GM12878 (cell line): ENCODE results near the gene GBX1. TPM values are rescaled to one million over a fixed set of nuclear protein-coding genes. Genes with fewer than 3 reads are reported as not detected.

Experiments used
- ATAC-seq: fragments of 200-7000 bp; cut with Tn5 transposase; 3 replicates; pipeline ENCODE4 v1.9.1; 2020; ENCODE audit warnings: mild to moderate bottlenecking, moderate library complexity
- BruUV-seq: library from RNA; stranded (reverse); fragments of 400-500 nt; replicated peaks from 2 replicates; lab custom pipeline; 2021; lab: Mats Ljungman, UMichigan
- CTCF ChIA-PET: fragments of 300-600 bp; sonication (Branson Sonifier 250); formaldehyde crosslinking; extraction: SDS; loops from one replicate; lab custom pipeline; 2021; ENCODE audit warnings: inconsistent platforms; lab: Yijun Ruan, JAX
- POLR2A ChIA-PET: fragments of 350-600 bp; formaldehyde crosslinking; extraction: SDS; loops from one replicate; lab custom pipeline; 2021; ENCODE audit warnings: inconsistent platforms; lab: Charles Lee
- RAD21 ChIA-PET: fragments of 300-600 bp; sonication (Branson Sonifier 250); formaldehyde crosslinking; loops from one replicate; lab custom pipeline; 2023; ENCODE audit warnings: antibody characterized with exemption; ENCODE audit not compliant: unreplicated experiment; lab: Charles Lee
- SMC1A ChIA-PET: fragments of 300-600 bp; sonication (Branson Sonifier 250); formaldehyde crosslinking; loops from one replicate; lab custom pipeline; 2023; ENCODE audit not compliant: unreplicated experiment, uncharacterized antibody; lab: Charles Lee
- DNase-seq: peaks from one replicate; pipeline ENCODE4 v3.0.0-alpha.2; 2011; ENCODE audit warnings: low read depth, low spot score
- FAIRE-seq: peaks from 3 replicates; lab custom pipeline; 2011; peaks lifted over from hg19 to GRCh38; lab: Jason Lieb, UNC
- H2AFZ ChIP-seq: 2 replicates; pipeline ENCODE4 v1.6.0; 2011; ENCODE audit warnings: low read depth, low read length, control low read depth; ENCODE audit not compliant: control insufficient read depth
- H3K27ac ChIP-seq: 2 replicates; pipeline ENCODE4 v1.5.1; 2011; ENCODE audit warnings: control low read depth; ENCODE audit not compliant: control insufficient read depth, insufficient read depth
- H3K27me3 ChIP-seq, 2 experiments: replicated peaks in 1 of 2; 2 replicates each; pipeline versions ENCODE4 v1.6.0 to v1.6.1; 2011; ENCODE audit warnings: low read length in 1 of 2; ENCODE audit not compliant: control insufficient read depth in 2 of 2, insufficient read depth in 2 of 2
- H3K36me3 ChIP-seq, 2 experiments: 2 replicates each; pipeline ENCODE4 v1.5.1; 2011; ENCODE audit warnings: low read length in 1 of 2; ENCODE audit not compliant: control insufficient read depth in 2 of 2, insufficient read depth in 2 of 2
- H3K4me1 ChIP-seq: 2 replicates; pipeline ENCODE4 v1.6.1; 2011; ENCODE audit warnings: mild to moderate bottlenecking, low read length, moderate library complexity, mixed read lengths; ENCODE audit not compliant: control insufficient read depth, insufficient read depth
- H3K4me2 ChIP-seq: 2 replicates; pipeline ENCODE4 v1.6.0; 2011; ENCODE audit warnings: control low read depth; ENCODE audit not compliant: control insufficient read depth, insufficient read depth
- H3K4me3 ChIP-seq: fragments of 200-600 bp; sonication (generic); 2 replicates; pipeline ENCODE4 v1.5.1; 2016
- H3K79me2 ChIP-seq: 2 replicates; pipeline ENCODE4 v1.6.0; 2011; ENCODE audit warnings: low read length; ENCODE audit not compliant: control insufficient read depth, insufficient read depth
- H3K9ac ChIP-seq: 2 replicates; pipeline ENCODE4 v1.8.0; 2011; ENCODE audit warnings: low read length, control low read depth, mixed read lengths; ENCODE audit not compliant: control insufficient read depth, insufficient read depth
- H3K9me3 ChIP-seq: replicated peaks from 3 replicates; pipeline ENCODE4 v1.5.1; 2011; ENCODE audit warnings: mild to moderate bottlenecking, low read length; ENCODE audit not compliant: control insufficient read depth, insufficient read depth
- H4K20me1 ChIP-seq: 2 replicates; pipeline ENCODE4 v1.6.0; 2011; ENCODE audit not compliant: control insufficient read depth, insufficient read depth
- ASH2L ChIP-seq: fragments of 300-600, 200-600 bp; sonication (generic); IDR thresholded peaks from 2 replicates; pipeline ENCODE4 v1.6.1; 2017; ENCODE audit warnings: low read depth, mild to moderate bottlenecking, borderline replicate concordance
- DPF2 ChIP-seq: fragments of 450-650 bp; IDR thresholded peaks from 2 replicates; pipeline ENCODE4 v1.6.1; 2017; ENCODE audit warnings: mild to moderate bottlenecking
- LARP7 ChIP-seq: fragments of 450-650 bp; IDR thresholded peaks from 2 replicates; pipeline ENCODE4 v1.6.1; 2017; ENCODE audit warnings: mild to moderate bottlenecking
- NFIC ChIP-seq: IDR thresholded peaks from 2 replicates; pipeline ENCODE4 v1.6.1; 2012; ENCODE audit warnings: low read depth, mild to moderate bottlenecking, inconsistent platforms, low read length, moderate library complexity
- NFXL1 ChIP-seq: fragments of 450-650 bp; IDR thresholded peaks from 2 replicates; pipeline ENCODE4 v1.6.1; 2017; ENCODE audit warnings: antibody characterized with exemption, mild to moderate bottlenecking, borderline replicate concordance
- SMC3 ChIP-seq: IDR thresholded peaks from 2 replicates; pipeline ENCODE4 v1.6.1; 2011; ENCODE audit warnings: low read length, improper control_type of control experiment, borderline replicate concordance
- SUPT20H ChIP-seq: IDR thresholded peaks from 2 replicates; pipeline ENCODE4 v1.6.1; 2011; ENCODE audit warnings: low read depth, mild to moderate bottlenecking, low read length, moderate library complexity, borderline replicate concordance; ENCODE audit not compliant: control insufficient read depth
- TCF12 ChIP-seq: IDR thresholded peaks from 2 replicates; pipeline ENCODE4 v1.6.1; 2011; ENCODE audit warnings: low read depth, mild to moderate bottlenecking, low read length
- ZBTB4 ChIP-seq: fragments of 450-650 bp; formaldehyde crosslinking; IDR thresholded peaks from 2 replicates; pipeline ENCODE4 v1.4.0; 2022; ENCODE audit warnings: mild to moderate bottlenecking, moderate library complexity
- WGBS: methylation state at CpG from one replicate; pipeline ENCODE4 v1.1.6; 2016; ENCODE audit warnings: low lambda C conversion rate; ENCODE audit not compliant: insufficient replicate concordance, insufficient coverage; ENCODE audit errors: missing lambda C conversion rate; 5-methylcytosine and 5-hydroxymethylcytosine counted together
- in situ Hi-C: fragments of 300-500 bp; cut with MboI; formaldehyde crosslinking; loops from 9 replicates; pipeline ENCODE4 v1.14.3; 2018; ENCODE audit warnings: mixed read lengths
- intact Hi-C: fragments of 100-400 bp; cut with micrococcal nuclease; formaldehyde crosslinking; loops from one replicate; pipeline ENCODE4 v1.14.2; 2022; ENCODE audit not compliant: unreplicated experiment
- polyA plus RNA-seq, 11 experiments: library from polyadenylated mRNA; depleted of rRNA in 4 of 11; unstranded in 6 of 11; stranded (reverse) in 5 of 11; fragments of >200 nt; fragmentation: Nextera tagmentation in 4 of 11; fragmentation: Illumina TruSeq in 1 of 11; extraction: Ambion mirVana in 4 of 11; extraction: Trizol in 1 of 11; gene quantifications; 1 replicate in 1 of 11; 2 replicates in 10 of 11; pipeline versions ENCODE4 v1.2.1 to v1.2.3, GENCODE V29; 2011 to 2016; ENCODE audit warnings: inconsistent platforms in 2 of 11, missing spikeins in 2 of 11, low read depth in 1 of 11
- total RNA-seq, 4 experiments: library from RNA; depleted of rRNA in 3 of 4; stranded (reverse); fragments of >200 nt in 3 of 4; fragmentation: Illumina TruSeq in 1 of 4; extraction: Trizol in 1 of 4; gene quantifications; 2 replicates each; pipeline versions ENCODE4 v1.2.1 to v1.2.3, GENCODE V29; 2013 to 2021
- TF ChIP-seq, protein P1 (sequence below): IDR thresholded peaks from 2 replicates; pipeline ENCODE4 v1.6.1; 2012; ENCODE audit warnings: mild to moderate bottlenecking, low read depth, low read length

Gene GBX1
- total and polyA plus RNA-seq, 10 of the 15 experiments (the other 5 are each of a cell fraction or from before 2014, with no cell fraction given) = not detected

GRCh38 chr7:151121380-151122170 lies 45.9 kb downstream of the GBX1 start:
- no peak for FAIRE-seq

More at GRCh38 chr7:151121380-151122170, 45.9 kb downstream of the GBX1 start:
- WGBS = 72% methylated on average over 24 of the region's 30 CpGs
- CTCF ChIA-PET = interaction anchor here (0.6 to 1.4 kb wide), 2 partner anchors 10 to 521 kb away, joined by 3 read pairs; no protein-coding TSS in a partner anchor
- in situ Hi-C loops (no loop called here), intact Hi-C loops (no loop called here)
- H3K4me2 ChIP-seq = no peak overlapping the region
- H2AFZ ChIP-seq = no peak overlapping the region
- SMC1A ChIA-PET = no interaction called here
- H3K27ac ChIP-seq = no peak overlapping the region
- H3K79me2 ChIP-seq = no peaks in the 10 kb centered on the region
- no peak for DNase-seq
- H3K4me3 ChIP-seq = no peak overlapping the region
- ATAC-seq = no peak
- H3K36me3 ChIP-seq = peaks cover 9 to 23% of the 10 kb centered on the region in 2 experiments; a peak in 3 of 4 replicates
- no peaks in the 10 kb centered on the region for H4K20me1 ChIP-seq
- no peaks in the 10 kb centered on the region for H3K27me3 ChIP-seq
- POLR2A ChIA-PET = no interaction called here
- RAD21 ChIA-PET = no interaction called here
- TF ChIP-seq LARP7 (no peak), NFXL1 (no peak), ASH2L (no peak), NFIC (no peak), TCF12 (no peak), ZBTB4 (no peak), SMC3 (no peak), DPF2 (no peak), SUPT20H (no peak)
- TF ChIP-seq, protein P1, sequence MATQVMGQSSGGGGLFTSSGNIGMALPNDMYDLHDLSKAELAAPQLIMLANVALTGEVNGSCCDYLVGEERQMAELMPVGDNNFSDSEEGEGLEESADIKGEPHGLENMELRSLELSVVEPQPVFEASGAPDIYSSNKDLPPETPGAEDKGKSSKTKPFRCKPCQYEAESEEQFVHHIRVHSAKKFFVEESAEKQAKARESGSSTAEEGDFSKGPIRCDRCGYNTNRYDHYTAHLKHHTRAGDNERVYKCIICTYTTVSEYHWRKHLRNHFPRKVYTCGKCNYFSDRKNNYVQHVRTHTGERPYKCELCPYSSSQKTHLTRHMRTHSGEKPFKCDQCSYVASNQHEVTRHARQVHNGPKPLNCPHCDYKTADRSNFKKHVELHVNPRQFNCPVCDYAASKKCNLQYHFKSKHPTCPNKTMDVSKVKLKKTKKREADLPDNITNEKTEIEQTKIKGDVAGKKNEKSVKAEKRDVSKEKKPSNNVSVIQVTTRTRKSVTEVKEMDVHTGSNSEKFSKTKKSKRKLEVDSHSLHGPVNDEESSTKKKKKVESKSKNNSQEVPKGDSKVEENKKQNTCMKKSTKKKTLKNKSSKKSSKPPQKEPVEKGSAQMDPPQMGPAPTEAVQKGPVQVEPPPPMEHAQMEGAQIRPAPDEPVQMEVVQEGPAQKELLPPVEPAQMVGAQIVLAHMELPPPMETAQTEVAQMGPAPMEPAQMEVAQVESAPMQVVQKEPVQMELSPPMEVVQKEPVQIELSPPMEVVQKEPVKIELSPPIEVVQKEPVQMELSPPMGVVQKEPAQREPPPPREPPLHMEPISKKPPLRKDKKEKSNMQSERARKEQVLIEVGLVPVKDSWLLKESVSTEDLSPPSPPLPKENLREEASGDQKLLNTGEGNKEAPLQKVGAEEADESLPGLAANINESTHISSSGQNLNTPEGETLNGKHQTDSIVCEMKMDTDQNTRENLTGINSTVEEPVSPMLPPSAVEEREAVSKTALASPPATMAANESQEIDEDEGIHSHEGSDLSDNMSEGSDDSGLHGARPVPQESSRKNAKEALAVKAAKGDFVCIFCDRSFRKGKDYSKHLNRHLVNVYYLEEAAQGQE = no peak
- no TSS peak for BruUV-seq
- H3K9ac ChIP-seq = no peak overlapping the region
- no peaks in the 10 kb centered on the region for H3K9me3 ChIP-seq
- no peaks in the 10 kb centered on the region for H3K4me1 ChIP-seq
